ENCODE data around the gene BID.

Gene BID

DNA sequence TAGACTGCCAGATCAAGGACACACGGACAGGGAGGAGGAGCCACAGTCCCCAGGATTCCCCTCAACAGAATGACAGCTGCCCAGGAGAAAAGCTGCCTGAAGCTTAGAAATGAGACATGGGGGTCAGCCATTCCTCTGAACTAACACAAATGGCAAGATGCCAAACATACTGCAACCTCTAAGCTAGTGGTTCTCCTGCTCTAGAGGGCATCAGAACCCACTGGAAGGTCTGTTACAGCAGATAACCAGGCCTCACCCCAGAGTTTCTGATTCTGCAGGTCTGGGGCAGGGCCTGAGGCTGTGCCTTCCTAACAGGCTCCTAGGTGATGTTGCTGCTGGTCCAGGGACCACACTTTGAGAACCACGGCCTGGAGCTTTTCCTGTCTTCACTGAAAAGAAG, 28.6 kb upstream of the BID start:
- DNase-seq: no peak

DNA sequence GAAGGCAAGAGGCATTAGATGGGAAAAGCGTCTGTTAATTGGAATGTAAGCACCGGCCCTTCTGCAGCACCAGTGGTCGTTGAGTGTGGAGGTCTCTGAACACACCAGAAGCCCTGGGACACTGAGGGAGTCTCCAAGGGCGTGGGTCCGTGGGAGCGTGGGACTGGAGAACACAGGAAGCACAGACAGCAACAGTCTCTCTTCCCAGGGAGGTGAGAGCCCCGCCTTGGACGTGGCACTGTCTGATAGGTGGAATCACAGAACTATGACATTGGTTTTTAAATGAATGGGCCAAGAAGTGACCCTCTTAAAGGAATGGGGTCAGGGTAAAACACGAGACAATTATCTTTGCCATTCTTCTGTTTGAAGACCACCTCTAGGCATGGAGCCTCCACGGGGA, 28.1 kb upstream of the BID start:
- DNase-seq: no peak

DNA sequence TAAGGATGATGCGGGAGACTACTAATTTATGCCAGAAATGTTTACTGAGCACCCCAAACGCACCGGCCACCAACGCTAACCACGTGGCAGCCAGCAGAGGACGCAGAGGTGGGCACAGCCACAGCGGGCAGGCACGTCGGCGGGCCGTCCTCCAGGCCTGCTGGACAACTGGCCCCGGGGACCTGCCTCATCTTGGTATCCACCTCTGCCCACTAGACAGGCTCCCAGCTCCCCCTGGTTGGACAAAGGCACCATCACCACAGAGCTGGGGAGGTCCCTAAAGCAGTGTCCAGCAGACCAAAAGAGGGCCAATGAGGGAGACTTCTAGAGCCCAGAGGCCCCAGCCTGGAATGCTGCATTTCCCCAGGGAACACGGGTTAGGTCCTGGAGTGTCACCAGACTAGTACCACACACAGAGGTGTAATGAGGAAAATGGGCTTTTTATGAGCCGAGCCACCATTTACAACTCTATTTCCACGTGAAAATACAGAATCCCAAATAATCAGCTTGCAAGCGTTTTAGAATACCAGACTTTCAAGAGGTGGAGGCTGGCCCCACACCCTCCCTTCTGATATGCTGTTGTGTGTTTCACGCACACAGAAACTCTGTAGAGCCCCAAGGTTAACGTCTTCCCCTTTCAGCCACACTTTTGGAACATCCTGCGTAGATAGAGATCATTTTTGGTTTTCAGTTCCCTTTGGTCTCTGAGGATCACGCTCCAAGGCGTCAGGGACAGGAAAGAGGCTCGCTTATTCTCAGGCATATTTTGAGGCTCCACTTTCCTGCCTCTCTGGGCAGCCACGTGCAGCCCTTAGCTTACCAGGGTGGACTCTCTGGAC, 23.7 kb upstream of the BID start:
- no peak for DNase-seq

DNA sequence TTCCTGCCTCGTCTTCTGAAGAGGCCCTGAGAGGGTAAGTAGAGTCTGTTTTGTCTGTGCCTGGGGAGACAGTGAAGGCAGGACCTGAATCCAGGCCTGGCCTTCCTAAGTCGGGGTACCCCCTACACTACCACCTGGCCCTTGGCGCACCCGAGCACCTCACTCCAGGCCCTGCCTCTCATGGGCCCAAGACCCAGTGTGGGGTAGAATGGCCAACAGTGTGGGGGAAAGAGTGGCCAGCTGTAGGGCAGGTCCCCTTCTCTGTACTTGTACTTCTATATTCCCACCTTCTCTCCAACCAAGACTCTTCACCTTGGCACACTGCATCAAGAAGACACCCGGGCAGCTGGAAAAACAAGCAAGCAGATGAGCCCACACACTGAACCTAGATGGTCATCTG, 22.4 kb upstream of the BID start:
- no peak for DNase-seq

DNA sequence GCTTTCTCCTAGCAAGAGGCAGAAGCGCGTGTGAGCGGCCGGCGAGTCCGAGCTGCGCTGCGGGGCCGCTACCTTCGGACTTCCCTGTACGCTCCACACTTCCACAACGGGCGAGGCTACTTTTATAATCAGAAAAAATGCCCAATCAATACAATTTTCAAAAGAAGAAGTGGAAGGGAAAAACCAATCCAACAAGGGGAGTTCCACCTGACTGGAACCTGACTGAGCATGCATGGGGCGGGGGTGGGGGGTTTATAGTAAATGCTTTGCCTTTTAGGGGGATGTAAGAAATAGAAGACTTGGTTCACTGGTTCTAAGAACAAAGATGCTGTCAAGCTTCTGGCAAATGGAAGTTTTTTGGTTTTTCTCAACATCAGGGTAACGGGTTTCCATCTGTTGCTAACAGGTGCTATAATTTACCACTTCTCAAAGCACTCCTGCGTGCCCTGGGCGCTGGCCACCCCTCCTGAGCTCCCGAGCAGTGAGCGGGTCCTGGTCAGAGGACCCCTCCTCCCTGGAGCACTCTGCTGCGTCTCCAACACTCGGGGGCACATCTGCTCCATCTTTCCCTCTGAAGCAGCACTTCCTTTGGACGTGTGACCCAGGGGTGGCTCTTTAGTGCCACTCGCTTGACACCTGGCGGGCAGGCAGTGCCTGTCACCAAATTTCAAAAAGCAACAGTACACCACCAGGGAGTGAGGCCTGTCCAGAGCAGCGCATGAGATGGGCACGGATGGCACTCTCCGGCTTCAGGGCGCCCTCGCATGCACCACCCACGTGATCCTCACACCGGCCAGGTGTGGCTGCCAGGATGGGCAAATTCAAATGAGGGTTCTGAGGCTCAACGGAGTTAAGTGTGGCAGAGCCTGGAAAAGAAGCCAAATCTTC, 21.6 kb upstream of the BID start:
- no peak for DNase-seq

DNA sequence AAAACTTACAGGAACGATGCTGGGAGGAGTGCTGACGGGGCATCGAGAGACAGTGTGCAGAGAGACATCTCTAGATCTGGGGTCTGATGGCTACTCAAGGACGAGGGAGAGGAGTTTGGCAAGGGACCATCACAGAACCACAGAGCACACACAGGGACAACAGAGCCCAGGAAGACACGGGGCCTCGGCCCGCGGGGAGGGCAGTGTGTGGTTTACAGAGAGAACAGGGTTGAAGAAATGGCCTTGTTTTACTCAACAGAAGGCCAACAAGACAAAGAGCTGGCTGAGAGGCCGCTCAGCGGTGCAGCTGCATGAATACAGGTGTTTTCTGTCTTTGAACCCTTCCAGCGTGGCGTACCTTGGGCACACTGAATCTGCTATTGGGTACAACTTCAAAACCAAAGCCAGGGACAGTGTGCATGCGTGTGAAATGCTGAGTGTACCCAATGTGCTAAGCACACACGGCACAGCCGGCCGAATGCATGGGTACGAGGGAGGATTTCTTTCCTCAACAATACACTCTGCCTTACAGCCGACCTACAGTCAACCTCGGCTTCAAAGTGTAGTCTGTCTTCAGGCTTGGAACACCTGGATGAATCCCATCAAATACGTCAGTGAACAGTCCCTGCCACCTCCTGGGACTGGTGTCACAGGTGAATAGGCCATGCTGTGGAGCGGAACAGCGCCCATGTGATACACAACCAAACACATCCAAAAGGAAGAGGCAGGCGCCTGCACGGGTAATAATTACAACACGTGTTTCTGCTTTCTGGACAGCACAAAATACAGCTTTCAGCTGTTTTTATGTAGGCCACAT, 20.7 kb upstream of the BID start:
- DNase-seq: no peak

DNA sequence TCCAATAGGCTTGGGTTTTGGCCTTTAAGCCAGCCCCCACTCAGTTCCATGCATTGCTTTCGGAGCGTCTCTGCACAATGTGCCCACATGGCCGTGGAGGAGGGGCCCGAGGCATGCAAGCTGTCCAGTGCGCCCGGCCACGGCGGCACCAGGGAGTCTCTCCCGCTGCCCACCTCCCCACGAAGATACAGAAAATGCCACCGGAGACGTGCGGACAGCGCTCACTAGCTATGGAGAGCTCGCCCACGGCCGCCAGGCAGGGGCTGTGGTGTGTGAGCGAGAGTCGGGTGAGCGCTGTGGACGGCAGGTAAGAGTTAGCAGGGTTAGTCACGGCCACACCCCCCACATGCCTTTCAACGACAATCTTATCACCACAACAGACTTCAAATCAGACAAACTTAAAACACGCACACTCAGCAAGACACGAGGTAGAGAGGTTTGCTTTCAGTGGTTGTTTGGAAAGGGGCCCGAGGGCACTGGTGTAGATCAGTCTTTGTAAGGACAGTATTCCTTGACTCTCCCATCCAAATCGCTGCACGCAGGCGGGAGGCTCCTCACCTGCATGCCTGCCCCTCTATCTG, 18.7 kb upstream of the BID start:
- DNase-seq: no peak

DNA sequence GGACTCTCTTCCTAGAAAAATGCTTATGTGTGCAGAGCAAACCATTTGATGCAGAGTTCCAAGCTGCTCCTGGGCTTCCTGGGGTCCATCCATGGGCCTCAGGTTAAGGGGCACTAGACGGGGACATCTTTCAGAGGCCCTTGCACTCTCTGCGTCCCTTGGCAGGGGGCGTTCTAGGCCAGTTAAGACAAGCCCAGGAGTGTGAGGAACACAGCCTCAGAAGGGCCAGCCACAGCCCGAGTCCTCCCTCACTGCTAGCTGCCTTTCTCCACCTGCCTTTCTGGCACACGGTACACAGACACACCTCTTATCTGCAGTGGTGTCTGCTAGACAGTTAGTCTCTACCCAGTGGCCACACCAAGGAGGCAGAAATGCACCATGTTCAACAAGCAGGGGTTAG, 18.0 kb upstream of the BID start:
- no peak for DNase-seq

DNA sequence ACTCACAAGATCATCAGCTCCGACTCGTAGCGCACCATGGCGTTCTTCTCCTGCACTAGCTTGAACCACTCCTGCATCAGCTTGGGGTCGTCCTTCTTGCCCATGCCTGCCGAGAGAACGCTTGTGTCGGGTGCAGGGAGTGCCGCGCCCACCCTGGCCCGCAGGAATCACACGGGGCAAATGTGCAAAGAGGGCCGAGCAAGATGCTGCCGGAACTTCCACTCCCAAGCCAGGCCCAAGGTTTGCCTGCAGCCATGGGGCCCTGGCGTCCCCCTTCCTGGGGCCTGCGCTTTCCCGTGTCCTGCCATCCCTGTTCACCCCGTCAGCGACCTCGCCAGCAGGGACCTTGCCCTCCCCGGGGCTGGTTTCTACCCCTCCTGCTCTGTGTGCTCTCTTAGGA, 16.9 kb upstream of the BID start:
- no peak for DNase-seq

DNA sequence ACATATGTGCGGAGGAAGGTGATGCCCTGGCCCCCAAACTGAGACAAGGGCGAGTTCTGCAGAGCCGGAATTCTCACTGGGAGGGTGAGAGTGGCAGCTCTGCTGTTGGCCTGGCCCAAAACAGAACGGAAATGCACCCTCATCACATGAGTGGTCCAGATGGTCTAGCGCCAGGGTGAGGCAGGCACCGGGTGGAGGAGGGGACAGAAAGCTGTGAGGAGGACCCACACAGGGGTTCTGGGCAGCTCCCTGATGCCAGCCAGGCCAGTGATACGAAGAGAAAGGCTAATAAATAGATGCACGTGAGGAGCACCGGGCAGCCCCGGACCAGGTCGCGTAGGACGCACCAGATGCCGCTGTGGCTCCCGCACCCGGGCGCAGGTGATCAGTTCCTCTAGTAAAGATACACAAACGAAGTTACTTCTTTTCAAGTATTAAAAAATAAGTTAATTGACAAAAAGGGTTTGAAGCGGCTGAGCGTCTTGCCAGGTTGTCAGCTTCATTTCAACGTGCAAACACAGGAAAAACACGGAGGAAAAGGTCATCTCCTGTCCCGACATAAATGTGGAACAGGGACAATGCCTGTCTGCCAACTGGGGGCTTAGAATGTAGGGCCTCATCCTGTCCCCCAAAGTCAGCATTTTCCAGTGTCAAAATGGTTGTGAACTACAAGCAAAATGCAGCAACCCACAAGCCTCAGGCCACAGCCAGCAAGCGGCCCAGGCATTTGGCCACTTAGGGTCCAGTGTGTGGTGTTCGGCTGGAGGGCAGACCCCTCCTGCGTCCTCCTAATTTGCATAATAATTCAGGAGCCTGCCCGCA, 15.3 kb upstream of the BID start:
- DNase-seq: no peak

DNA sequence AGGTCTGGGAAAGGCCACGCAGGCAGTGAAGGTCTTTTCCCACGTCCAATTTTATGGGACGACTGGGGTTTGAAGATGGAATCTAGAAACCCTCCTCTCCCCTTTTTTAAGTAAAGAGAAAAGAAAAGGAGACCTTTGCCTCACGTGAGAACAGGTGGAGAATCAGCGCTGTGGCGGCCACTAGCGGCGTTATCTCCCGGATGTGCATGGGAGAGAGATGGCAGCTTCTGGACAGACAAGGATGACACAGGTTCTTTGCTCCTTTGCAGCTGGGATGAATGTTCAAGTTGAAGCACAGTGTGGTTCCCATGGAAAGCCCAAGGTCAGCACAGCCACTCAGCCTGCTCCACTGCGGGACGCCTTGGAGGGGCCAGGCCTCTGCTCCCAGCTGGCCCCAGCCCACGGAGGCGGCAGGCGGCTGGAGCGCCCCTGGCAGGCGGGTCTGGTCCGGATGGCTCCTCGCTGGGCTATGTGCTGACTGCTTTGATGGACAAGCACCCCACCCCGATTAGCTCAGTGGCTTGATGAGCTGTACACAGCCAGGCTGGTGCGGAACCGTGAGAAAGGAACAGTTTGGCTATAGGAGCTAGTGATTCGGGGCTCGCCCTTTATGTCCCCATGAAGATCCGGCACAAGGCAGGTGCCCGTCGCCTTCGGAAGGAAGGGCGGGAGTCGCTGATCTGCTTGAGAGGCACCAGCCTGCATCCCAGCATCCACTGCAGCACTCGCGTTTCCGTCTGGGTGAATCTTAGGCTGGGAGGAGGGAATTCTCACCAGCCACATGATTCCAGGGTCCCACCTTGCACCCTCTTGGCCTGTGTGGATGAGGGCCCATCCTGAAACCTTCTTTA, 14.5 kb upstream of the BID start:
- no peak for DNase-seq

DNA sequence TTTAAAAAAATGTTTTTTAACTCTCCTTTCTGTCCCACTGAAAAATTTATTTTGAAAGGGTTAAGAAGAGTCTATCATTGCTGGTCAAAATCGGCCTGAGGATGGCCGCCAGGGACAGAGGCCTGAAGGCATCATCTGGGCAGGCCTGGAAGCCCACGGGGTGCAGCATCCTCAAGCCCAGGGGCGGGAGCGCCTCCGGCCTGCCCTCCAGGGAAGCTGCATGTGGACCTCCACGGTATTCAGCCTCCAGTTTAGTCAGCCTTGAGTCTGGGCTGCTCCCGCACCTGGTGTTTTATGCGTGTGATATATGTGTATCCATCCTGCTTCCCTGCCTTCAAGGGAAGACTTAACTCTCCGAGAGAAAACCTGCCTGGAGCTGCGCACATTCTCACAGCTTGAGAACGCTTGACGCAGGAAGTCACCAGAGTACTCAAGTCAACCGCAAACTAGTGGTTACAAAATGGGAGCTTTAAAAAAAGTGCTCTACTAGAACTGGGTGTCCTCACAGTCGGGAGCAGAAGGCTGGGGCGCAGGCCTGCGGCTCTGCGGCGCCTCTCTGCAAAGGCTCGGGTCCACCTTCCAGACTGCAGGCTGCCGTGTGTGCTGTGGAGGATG, 13.6 kb upstream of the BID start:
- no peak for DNase-seq

DNA sequence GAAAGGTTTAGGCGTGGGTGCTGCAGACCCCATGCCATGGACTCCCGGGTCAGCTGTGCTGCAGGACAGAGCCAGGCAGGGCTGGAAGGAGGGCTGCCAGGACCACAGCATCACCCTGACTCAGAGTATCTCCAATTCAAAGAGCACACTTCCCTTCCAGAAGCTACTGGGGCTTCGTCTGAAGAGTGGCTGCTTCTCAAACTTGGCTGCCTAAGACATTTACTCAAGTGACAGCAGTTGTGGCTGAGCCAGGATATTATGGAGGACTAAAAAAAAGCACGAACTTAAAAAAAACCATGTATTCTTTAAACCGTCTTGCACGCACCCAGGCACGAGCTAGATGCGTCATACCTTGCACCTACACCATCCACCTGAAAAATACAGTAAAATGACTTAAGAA, 13.0 kb upstream of the BID start:
- DNase-seq: no peak

DNA sequence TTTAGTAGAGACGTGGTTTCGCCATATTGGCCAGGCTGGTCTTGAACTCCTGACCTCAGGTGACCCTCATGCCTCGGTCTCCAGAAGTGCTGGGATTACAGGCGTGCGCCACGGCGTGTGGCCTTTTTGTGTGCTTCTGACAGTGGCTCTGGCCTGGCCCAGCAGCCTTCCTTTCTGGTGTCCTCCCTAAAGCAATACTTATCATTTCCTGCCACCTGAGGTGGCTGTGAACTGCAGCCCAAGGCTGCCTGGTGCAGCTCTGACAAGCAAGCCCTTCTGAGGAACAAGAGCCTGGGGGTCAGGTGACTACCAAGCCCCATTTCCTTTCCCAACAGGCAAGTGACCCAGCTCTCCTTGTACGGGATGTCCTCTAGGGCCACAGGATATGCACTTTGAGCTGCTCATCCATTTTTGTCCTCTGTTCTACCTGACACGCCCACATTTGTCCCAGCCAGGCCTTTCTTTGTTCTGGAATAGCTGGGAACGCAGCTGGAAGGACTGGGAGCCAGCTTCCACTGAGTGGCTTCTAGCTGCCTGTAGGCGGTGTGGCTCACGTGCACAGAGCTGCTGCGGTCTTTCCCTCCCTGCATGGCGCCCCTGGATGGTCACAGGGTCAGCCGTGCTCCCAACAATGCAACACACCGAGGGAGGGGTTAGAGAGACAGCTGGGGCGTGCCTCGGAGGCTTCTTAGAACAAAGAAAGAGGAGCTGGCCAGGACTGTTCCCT, 12.3 kb upstream of the BID start:
- no peak for DNase-seq

DNA sequence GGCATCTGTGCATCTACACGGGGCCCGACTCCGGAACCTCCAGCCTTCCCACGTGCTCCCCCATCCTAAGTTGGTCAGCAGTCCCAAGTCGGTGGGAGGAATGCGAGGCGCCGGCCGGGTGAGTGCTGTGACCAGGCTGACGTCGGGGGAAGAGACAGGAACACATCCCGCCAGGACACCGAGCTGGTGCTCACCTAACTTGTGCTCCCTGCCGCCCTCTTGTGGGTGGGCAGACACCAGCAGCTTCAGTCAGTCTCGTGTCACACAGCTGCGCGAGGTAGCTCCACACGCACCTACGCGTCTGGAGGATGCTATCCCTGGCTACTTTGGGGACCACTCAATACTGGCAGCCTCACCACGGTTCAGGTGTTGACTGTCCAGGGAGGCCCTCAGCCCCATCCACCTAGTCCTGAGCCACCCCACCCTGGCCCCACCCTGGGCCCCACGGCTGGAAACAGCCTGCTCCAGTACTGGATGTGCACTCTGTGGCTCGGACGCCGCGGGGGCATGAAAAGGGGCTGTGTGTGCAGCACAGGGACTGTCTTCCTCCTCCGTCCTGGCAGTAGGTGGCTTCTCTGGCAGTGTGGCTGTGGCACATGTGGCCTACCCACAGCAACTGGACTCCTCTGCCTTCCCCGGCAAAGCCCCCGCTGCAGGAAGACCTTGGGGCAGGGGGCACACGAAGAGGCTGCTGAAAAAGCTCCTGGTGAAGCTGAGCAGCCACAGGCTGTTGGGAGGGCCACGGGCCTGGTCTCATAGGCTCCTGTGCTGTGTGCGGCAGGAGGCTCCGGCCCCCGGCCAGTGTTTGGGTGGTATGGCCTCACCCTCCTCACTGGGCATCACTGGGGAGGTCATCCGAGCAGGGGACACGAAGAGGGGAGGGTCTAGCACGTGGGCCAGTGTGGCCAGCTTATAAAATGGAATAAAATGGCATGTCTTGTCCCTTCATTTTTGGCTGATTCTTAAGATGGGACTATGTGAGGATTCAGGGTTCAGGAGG, 11.2 kb upstream of the BID start:
- DNase-seq: no peak

DNA sequence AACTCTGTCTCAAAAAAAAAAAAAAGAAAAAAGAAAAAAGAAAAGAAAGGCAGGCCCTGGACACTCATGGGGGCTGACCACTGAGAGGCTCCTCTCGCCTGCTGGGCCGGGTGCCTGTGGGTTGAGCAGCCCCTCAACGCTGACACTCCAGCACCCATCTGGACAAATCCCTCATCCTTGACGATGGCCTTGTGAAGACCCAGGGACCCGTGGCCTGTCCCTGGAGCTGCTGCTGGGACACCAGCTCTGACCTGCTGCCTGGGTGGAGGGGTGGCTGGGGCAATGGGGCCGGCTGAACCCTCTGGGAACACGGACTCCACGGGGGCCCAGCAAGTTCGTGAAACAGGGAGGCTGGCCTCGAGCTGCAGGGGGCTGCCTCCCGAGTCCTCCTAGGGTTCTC, 10.5 kb upstream of the BID start:
- no peak for DNase-seq

DNA sequence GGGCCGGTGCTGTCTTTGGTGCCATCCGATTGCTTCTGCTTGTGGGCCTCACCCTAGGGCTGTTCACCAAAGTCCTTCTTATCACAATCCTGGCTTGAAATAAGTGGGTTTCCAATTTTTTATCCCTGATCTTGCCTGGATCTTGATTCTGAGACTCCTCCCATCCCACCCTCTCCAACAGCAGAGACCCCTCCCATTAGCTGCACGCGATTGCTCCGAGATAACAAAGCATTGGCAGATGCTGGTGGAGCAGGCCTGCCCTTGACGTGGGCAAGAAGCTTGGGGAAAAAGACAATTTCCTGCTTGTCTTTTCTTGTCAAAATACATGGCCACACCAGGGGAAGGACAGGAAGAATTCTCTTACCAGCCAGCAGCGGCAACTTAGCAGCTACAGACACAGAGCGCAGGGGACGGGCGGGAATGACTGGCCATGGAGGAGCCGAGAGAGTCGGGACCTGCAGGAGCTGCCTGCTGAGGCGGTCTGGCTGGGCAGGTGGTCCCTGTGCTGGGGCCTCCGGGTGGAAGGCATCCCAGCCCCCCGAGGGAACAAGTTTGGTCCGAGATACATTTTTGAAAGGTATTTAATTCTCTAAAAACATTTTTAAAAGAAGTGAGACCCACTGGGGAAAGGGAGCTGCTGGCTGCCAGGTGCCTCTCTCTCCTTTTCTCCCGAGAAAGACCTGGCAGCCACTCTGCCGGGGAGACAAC, 9.7 kb upstream of the BID start:
- no peak for DNase-seq

DNA sequence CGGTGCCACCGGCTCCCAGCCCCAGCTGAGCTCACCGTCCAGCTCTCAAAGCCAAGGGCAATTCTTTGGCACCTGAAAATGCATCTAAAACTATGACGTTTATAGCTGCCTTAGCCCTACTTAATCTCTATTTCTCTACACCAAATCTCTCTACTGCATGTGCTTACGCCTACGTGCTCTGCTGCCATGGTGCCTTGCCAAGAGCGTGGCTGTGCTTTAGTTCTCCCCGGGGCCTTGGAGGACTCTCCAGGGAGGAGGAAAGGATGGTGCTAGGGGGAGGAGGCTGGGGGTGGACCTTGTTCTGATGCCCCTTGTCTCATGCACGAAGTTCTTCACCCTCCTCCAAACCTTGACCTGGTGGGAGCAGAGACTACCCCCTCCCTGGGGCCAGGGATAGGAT, 9.0 kb upstream of the BID start:
- DNase-seq: no peak
